Testis (tissue), 3 donors: ENCODE measurements around the gene TSPYL2. TPM values are rescaled to one million over a fixed set of nuclear protein-coding genes. Genes with fewer than 3 reads are reported as not detected.

Experiments used
- DNase-seq: peaks from one replicate; pipeline ENCODE4 v3.0.0-alpha.2; 2019
- H3K27ac ChIP-seq, 2 donors: fragments of 200-600 bp; sonication (generic); one replicate each; pipeline ENCODE4 v1.5.1; 2019
- H3K27me3 ChIP-seq: fragments of 200-600 bp; sonication (generic); one replicate; pipeline ENCODE4 v1.5.1; 2019
- H3K36me3 ChIP-seq: fragments of 200-600 bp; sonication (generic); one replicate; pipeline ENCODE4 v1.5.1; 2017; ENCODE audit warnings: low read depth; ENCODE audit errors: missing control alignments
- H3K4me1 ChIP-seq: fragments of 200-600 bp; sonication (generic); one replicate; pipeline ENCODE4 v1.5.1; 2019
- H3K4me3 ChIP-seq, 2 donors: fragments of 200-600 bp; sonication (generic); one replicate each; pipeline ENCODE4 v1.5.1; 2017 to 2019
- H3K9me3 ChIP-seq: fragments of 200-600 bp; sonication (generic); one replicate; pipeline ENCODE4 v1.5.1; 2017
- CTCF ChIP-seq, 3 experiments: fragments of 450-650 bp in 2 of 3; fragments of 200-600 bp in 1 of 3; sonication (generic) in 1 of 3; IDR thresholded peaks; one replicate each; pipeline ENCODE4 v1.5.1; 2016 to 2019; ENCODE audit warnings: antibody characterized with exemption in 3 of 3, mild to moderate bottlenecking in 2 of 3, moderate library complexity in 1 of 3
- POLR2A ChIP-seq: fragments of 450-650 bp; IDR thresholded peaks from one replicate; pipeline ENCODE4 v1.6.1; 2017; ENCODE audit warnings: antibody characterized with exemption, mild to moderate bottlenecking, moderate library complexity
- WGBS, 2 donors: methylation state at CpG; one replicate each; pipeline ENCODE4 v1.1.5; 2018; 5-methylcytosine and 5-hydroxymethylcytosine counted together
- intact Hi-C: fragments of 100-400 bp; cut with DNase I; formaldehyde crosslinking; loops from one replicate; pipeline ENCODE4 v1.15.1; 2023; ENCODE audit warnings: low total_unique reads
- polyA plus RNA-seq: library from polyadenylated mRNA; stranded (reverse); fragments of 350-450 nt; fragmentation: Illumina TruSeq; extraction: RNeasy Lipid Tissue Mini Kit (QIAGEN cat#74804); gene quantifications from one replicate; pipeline ENCODE4 v1.2.3, GENCODE V29; 2014; ENCODE audit warnings: low read depth, low replicate concordance; ENCODE audit not compliant: insufficient read depth
- small RNA-seq, 2 donors: library from RNA; depleted of rRNA; stranded (forward); fragments of <200 nt; gene quantifications; one replicate each; pipeline ENCODE3, GENCODE V24; 2016
- total RNA-seq, 2 donors: library from RNA; depleted of rRNA; stranded (reverse); fragments of >200 nt; gene quantifications; one replicate each; pipeline ENCODE4 v1.2.3, GENCODE V29; 2016

TSPYL2 gene
- total and polyA plus RNA-seq, 3 donors from 2014 or later: 193 to 363 (median 358) TPM

- DNase-seq: no peak
- Histone ChIP-seq H3K27ac (no peak overlapping the region), H3K9me3 (no peaks in the 10 kb centered on the region), H3K4me3 (no peak overlapping the region), H3K36me3 (no peaks in the 10 kb centered on the region), H3K4me1 (no peaks in the 10 kb centered on the region), H3K27me3 (no peaks in the 10 kb centered on the region)
- intact Hi-C loops: no loop called here
- no peak for TF ChIP-seq POLR2A
- no peak for TF ChIP-seq CTCF (IDR thresholded peaks at IDR 0.05)
- 94 to 97% methylated on average over 2 of the region's 2 CpGs for WGBS, 2 donors
These were observed 44.2 kb downstream of the TSPYL2 start for GRCh38 chrX:53126377-53126776.

GRCh38 chrX:53128097-53128749 lies 46.1 kb downstream of the TSPYL2 start:
- Histone ChIP-seq H3K36me3 (no peaks in the 10 kb centered on the region), H3K9me3 (no peaks in the 10 kb centered on the region), H3K27me3 (no peaks in the 10 kb centered on the region), H3K4me1 (no peaks in the 10 kb centered on the region), H3K27ac (no peak overlapping the region), H3K4me3 (no peak overlapping the region)
- TF ChIP-seq POLR2A (no peak), CTCF (IDR thresholded peaks at IDR 0.05) (no peak)
- 78 to 89% methylated on average over 2 to 3 of the region's 3 CpGs for WGBS, 2 donors
- intact Hi-C loops: no loop called here
- no peak for DNase-seq

GRCh38 chrX:53133400-53133799 lies 51.2 kb downstream of the TSPYL2 start:
- H3K4me1 ChIP-seq: no peaks in the 10 kb centered on the region
- H3K9me3 ChIP-seq: no peaks in the 10 kb centered on the region
- no peak overlapping the region for H3K27ac ChIP-seq
- no peak overlapping the region for H3K4me3 ChIP-seq
- no peaks in the 10 kb centered on the region for H3K27me3 ChIP-seq
- intact Hi-C loops: no loop called here
- no peak for DNase-seq
- 90% methylated on average over 4 of the region's 4 CpGs; no CpG with 5 or more reads in 1 of the 2 donors for WGBS, 2 donors
- no peaks in the 10 kb centered on the region for H3K36me3 ChIP-seq
- TF ChIP-seq POLR2A: no peak
- TF ChIP-seq CTCF (IDR thresholded peaks at IDR 0.05): no peak

- Histone ChIP-seq H3K4me3 (no peak overlapping the region), H3K27me3 (no peaks in the 10 kb centered on the region), H3K27ac (no peak overlapping the region), H3K36me3 (no peaks in the 10 kb centered on the region), H3K4me1 (no peaks in the 10 kb centered on the region), H3K9me3 (no peaks in the 10 kb centered on the region)
- 80 to 89% methylated on average over 1 to 2 of the region's 2 CpGs for WGBS, 2 donors
- no peak for DNase-seq
- TF ChIP-seq POLR2A (no peak), CTCF (IDR thresholded peaks at IDR 0.05) (no peak)
- intact Hi-C loops: no loop called here
These were observed 53.4 kb downstream of the TSPYL2 start for GRCh38 chrX:53135581-53135980.

Small RNAs within 50 kb of the gene (small RNA-seq; reads per million reads assigned to genes)
- gene AL591212.2: 0 reads per million in 2 donors

Other genes with a start within 250 kb of the TSPYL2 start
- under 1 TPM in 1 of 2 donors, not detected in 1; 0.99 TPM for gene XAGE3, start 214.3 kb upstream of the TSPYL2 start, total RNA-seq
- 2.3 TPM for gene XAGE3, start 214.3 kb upstream of the TSPYL2 start, polyA plus RNA-seq
- 10 to 100 TPM; 73.7 to 82.6 TPM for gene FAM156B, start 185.0 kb upstream of the TSPYL2 start, total RNA-seq
- 21.4 TPM for gene FAM156B, start 185.0 kb upstream of the TSPYL2 start, polyA plus RNA-seq
- gene FAM156A, start 123.8 kb upstream of the TSPYL2 start, total RNA-seq: 10 to 100 TPM; 62.0 to 64.5 TPM
- 25.6 TPM for gene FAM156A, start 123.8 kb upstream of the TSPYL2 start, polyA plus RNA-seq
- 1 to 10 TPM; 2.8 to 3.8 TPM for gene GPR173, start 33.6 kb upstream of the TSPYL2 start, total RNA-seq
- gene GPR173, start 33.6 kb upstream of the TSPYL2 start, polyA plus RNA-seq: 2.4 TPM
- 10 to 100 TPM; 39.3 to 46.1 TPM for gene KANTR, start 11.8 kb downstream of the TSPYL2 start, total RNA-seq
- gene KANTR, start 11.8 kb downstream of the TSPYL2 start, polyA plus RNA-seq: 3.0 TPM
- 100 to 1,000 TPM; 104 to 134 TPM for gene KDM5C, start 142.8 kb downstream of the TSPYL2 start, total RNA-seq
- gene KDM5C, start 142.8 kb downstream of the TSPYL2 start, polyA plus RNA-seq: 40.1 TPM
- gene IQSEC2, start 199.2 kb downstream of the TSPYL2 start, total RNA-seq: 10 to 100 TPM; 15.6 to 19.9 TPM
- 19.3 TPM for gene IQSEC2, start 199.2 kb downstream of the TSPYL2 start, polyA plus RNA-seq